BJ (cell line): ENCODE results near the gene GRAMD1B. TPM values are rescaled to one million over a fixed set of nuclear protein-coding genes. Genes with fewer than 3 reads are reported as not detected.

ENCODE experiments used
- CTCF ChIA-PET: fragments of 350-600 bp; formaldehyde crosslinking; extraction: SDS; loops from one replicate; lab custom pipeline; 2021; ENCODE audit warnings: antibody characterized with exemption, inconsistent platforms; lab: Yijun Ruan, JAX
- POLR2A ChIA-PET: fragments of 300-600 bp; sonication (Branson Sonifier 250); formaldehyde crosslinking; extraction: SDS; loops from one replicate; lab custom pipeline; 2021; ENCODE audit warnings: antibody characterized with exemption; lab: Charles Lee
- DNase-seq: peaks from one replicate; pipeline ENCODE4 v3.0.0-alpha.2; 2011; ENCODE audit warnings: low read depth
- H3K27me3 ChIP-seq: 2 replicates; pipeline ENCODE4 v1.6.0; 2011; ENCODE audit warnings: low read length; ENCODE audit not compliant: control insufficient read depth, insufficient read depth
- H3K36me3 ChIP-seq: 2 replicates; pipeline ENCODE4 v1.5.1; 2011; ENCODE audit warnings: low read length; ENCODE audit not compliant: control insufficient read depth, insufficient read depth
- H3K4me3 ChIP-seq: 2 replicates; pipeline ENCODE4 v1.5.1; 2011; ENCODE audit warnings: low read depth, mild to moderate bottlenecking, control low read depth, low read length
- polyA plus RNA-seq: library from polyadenylated mRNA; depleted of rRNA; stranded (reverse); fragments of >200 nt; gene quantifications from 2 replicates; pipeline ENCODE4 v1.2.3, GENCODE V29; 2011
- TF ChIP-seq, protein P1 (sequence below): IDR thresholded peaks from 2 replicates; pipeline ENCODE4 v1.5.1; 2011; ENCODE audit warnings: low read depth, mild to moderate bottlenecking, control low read depth, inconsistent platforms, low read length, moderate library complexity; ENCODE audit not compliant: insufficient read depth

GRAMD1B gene
- polyA plus RNA-seq, 1 experiment: 11.7 TPM

DNA sequence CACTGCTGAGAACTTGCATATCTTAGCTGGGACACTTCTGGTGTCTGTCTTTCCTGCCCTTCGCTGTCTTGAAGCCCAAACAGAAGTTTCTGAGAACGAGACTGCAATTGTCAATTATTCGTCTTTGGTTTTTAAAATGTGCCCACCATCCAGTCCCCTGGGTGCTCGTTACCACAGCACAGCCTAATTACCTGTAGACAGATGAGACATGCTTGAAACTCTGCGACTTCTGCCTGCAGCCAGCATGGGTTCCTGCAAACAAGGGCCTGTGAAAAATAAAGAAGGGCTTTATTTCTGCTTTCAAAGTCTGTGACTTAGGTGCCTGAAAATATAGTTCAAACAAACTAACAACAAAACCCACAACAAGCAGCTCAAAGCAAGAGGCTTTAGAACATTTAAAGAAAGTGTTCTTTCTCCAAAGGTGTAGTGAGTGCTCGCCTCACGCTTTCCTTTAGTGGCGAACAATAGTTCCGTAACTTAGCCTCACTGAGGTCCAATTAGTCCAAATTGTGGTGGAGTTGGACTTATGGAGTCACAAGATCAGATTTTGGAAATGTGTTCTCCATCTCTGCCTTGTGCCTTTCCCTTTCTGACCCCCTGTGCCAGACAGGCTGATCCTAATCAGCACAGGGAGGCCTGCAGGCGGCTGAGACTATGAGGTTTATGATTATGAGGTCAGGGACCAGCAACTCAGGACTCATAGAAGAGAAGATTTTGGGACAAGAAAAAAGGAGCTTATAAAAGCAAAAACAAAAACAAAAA, 20.4 kb upstream of the GRAMD1B start:
- no peak for DNase-seq
- Histone ChIP-seq H3K36me3 (no peaks in the 10 kb centered on the region), H3K4me3 (no peak overlapping the region), H3K27me3 (peaks cover 2% of the 10 kb centered on the region)
- CTCF ChIA-PET: interaction anchor here (1.2 to 7.6 kb wide), 3 partner anchors 18 to 150 kb away, joined by 3 to 158 read pairs (median 4); no protein-coding TSS in a partner anchor
- TF ChIP-seq, protein P1, sequence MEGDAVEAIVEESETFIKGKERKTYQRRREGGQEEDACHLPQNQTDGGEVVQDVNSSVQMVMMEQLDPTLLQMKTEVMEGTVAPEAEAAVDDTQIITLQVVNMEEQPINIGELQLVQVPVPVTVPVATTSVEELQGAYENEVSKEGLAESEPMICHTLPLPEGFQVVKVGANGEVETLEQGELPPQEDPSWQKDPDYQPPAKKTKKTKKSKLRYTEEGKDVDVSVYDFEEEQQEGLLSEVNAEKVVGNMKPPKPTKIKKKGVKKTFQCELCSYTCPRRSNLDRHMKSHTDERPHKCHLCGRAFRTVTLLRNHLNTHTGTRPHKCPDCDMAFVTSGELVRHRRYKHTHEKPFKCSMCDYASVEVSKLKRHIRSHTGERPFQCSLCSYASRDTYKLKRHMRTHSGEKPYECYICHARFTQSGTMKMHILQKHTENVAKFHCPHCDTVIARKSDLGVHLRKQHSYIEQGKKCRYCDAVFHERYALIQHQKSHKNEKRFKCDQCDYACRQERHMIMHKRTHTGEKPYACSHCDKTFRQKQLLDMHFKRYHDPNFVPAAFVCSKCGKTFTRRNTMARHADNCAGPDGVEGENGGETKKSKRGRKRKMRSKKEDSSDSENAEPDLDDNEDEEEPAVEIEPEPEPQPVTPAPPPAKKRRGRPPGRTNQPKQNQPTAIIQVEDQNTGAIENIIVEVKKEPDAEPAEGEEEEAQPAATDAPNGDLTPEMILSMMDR: no peak
- POLR2A ChIA-PET: no interaction called here

DNA sequence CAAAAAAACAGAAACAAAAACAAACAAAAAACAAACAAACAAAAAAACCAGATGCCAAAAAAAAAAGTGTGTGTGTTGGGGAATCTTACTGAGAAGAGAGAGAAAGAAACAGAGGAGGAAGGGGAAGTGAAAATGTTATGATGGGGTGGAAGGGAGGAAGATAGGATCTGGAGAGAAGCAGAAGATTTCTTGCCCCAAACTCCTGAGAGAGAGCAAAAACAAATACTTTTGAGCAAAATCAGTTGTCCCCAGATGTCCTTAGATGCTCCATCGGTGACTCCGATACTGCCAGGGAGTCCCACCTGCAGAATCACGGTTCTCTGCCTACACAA, 19.9 kb upstream of the GRAMD1B start:
- TF ChIP-seq, protein P1: no peak
- DNase-seq: no peak
- ChIA-PET CTCF (interaction anchor here (1.2 to 7.6 kb wide), 2 partner anchors 67 to 150 kb away, joined by 3 to 158 read pairs; no protein-coding TSS in a partner anchor), POLR2A (no interaction called here)
- H3K4me3 ChIP-seq: no peak overlapping the region
- no peaks in the 10 kb centered on the region for H3K36me3 ChIP-seq
- H3K27me3 ChIP-seq: peaks cover 2% of the 10 kb centered on the region

DNA sequence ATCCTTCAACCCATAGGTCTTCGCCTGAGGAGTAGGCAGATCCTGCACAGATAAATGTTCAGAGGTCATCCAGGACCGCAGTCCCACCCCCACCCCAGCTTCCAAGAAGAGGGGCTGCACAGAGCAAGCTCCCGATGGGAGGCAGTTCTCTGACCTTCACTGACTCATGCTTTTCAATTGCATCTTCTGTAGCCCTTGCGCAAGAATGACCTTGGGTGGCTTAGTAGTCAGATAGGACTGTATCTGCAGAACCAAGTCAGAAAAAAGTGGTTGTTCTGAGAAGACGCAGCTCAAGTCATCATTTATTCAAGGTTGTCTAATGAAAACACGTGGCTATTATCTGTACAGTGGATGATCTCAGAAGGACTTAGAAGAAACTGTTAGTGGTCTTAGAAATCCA, 16.4 kb upstream of the GRAMD1B start:
- Histone ChIP-seq H3K27me3 (peaks cover 2% of the 10 kb centered on the region), H3K36me3 (no peaks in the 10 kb centered on the region), H3K4me3 (no peak overlapping the region)
- TF ChIP-seq, protein P1: no peak
- ChIA-PET CTCF (interaction anchor here (1.0 to 1.2 kb wide), 2 partner anchors 14 to 62 kb away, joined by 3 read pairs; no protein-coding TSS in a partner anchor), POLR2A (no interaction called here)
- no peak for DNase-seq

DNA sequence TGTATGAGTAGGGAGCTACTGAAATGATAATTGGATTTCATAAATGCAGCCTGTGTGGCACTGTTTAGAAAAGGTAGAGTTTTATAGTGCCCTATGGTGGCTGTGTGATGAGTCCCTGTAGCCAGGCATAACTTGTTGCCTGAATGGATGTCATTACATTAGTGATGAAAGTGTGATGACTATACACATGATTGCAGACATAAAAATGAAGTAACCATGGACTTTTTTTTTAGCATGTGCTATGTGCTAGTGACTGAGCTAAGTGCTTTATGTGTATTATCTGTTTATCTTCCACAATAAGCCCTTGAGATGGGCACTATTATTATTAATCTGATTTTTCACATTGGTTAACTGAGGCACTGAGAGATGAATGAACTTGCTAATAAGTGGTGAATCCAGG, 13.5 kb upstream of the GRAMD1B start:
- TF ChIP-seq, protein P1: no peak
- no peaks in the 10 kb centered on the region for H3K36me3 ChIP-seq
- no peak for DNase-seq
- ChIA-PET CTCF (interaction anchor here (4.7 kb wide), 1 partner anchor 9 kb away, joined by 35 read pairs; no protein-coding TSS in a partner anchor), POLR2A (no interaction called here)
- H3K27me3 ChIP-seq: no peaks in the 10 kb centered on the region; the same call in 1 of the 2 replicates
- H3K4me3 ChIP-seq: no peak overlapping the region

DNA sequence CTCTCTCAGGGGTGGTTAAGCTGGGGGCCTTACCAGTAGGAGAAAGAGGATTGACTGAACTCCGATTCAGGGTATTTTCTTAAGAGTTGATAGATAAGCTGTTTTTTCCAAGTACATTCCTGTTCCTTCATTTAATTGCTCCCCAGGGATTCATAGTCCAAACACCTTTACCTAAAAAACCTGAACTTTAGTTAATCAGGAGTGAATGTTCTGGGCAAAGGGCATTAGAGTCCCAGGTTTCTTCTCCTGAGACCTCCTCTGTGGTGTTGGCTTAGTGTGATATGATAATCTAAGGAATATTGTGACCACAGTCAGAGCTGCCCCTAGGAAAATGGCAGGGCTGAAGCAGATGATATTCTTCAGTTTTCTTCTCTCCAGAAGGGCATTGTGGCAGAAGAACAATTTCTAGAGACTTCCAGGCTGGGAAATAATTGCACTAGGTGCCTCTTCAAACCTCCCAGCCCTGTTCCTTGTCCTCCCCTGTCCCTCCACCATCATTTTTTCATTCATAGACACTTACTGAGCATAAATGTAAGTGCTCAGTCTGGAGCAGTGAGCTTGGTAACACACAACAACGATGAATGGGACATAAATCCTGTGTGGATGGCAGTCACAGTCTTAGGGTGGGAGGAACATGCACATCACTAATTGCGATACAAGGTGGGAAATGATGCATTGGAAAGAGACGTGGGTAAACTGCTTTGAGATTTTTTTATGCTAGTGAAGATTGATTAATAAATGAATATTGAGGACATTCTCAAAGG, 11.5 kb upstream of the GRAMD1B start:
- TF ChIP-seq, protein P1: no peak
- no peak for DNase-seq
- ChIA-PET POLR2A (no interaction called here), CTCF (interaction anchor here (1.1 to 4.7 kb wide), 2 partner anchors 11 to 60 kb away, joined by 3 to 35 read pairs; no protein-coding TSS in a partner anchor)
- H3K27me3 ChIP-seq: no peaks in the 10 kb centered on the region; the same call in 1 of the 2 replicates
- H3K36me3 ChIP-seq: no peaks in the 10 kb centered on the region
- no peak overlapping the region for H3K4me3 ChIP-seq
